Neural progenitor cell (in vitro differentiated cells): ENCODE results near the gene ZNF214. TPM values are rescaled to one million over a fixed set of nuclear protein-coding genes. Genes with fewer than 3 reads are reported as not detected.
"Not testable (repeated sequence)": the region's sequence is repeated elsewhere in the genome, so short reads cannot be mapped to it uniquely, and the experiment has no call there.

Experiments used
- DNase-seq: peaks from one replicate; pipeline ENCODE4 v3.0.0-alpha.2; 2016; ENCODE audit warnings: low spot score
- H2AFZ ChIP-seq: fragments of 200-600 bp; sonication (generic); replicated peaks from 2 replicates; pipeline ENCODE4 v1.6.1; 2016; ENCODE audit warnings: antibody characterized with exemption
- H3F3A ChIP-seq: fragments of 200-600 bp; sonication (generic); 2 replicates; pipeline ENCODE4 v1.6.1; 2016; ENCODE audit warnings: antibody characterized with exemption, low read depth
- H3K27ac ChIP-seq: fragments of 200-600 bp; sonication (generic); 2 replicates; pipeline ENCODE4 v1.5.1; 2016; ENCODE audit warnings: mild to moderate bottlenecking
- H3K27me3 ChIP-seq: fragments of 200-600 bp; sonication (generic); 2 replicates; pipeline ENCODE4 v1.6.1; 2016; ENCODE audit warnings: mild to moderate bottlenecking, moderate library complexity
- H3K36me3 ChIP-seq: fragments of 200-600 bp; sonication (generic); 2 replicates; pipeline ENCODE4 v1.5.1; 2016
- H3K4me1 ChIP-seq: fragments of 200-600 bp; sonication (generic); 2 replicates; pipeline ENCODE4 v1.6.1; 2016; ENCODE audit warnings: mixed run types
- H3K4me2 ChIP-seq: fragments of 200-600 bp; sonication (generic); 2 replicates; pipeline ENCODE4 v1.6.1; 2016
- H3K4me3 ChIP-seq: fragments of 200-600 bp; sonication (generic); 2 replicates; pipeline ENCODE4 v1.5.1; 2016
- H3K79me2 ChIP-seq: fragments of 200-600 bp; sonication (generic); 2 replicates; pipeline ENCODE4 v1.6.1; 2016; ENCODE audit warnings: low read depth
- H3K9ac ChIP-seq: fragments of 200-600 bp; sonication (generic); 2 replicates; pipeline ENCODE4 v1.6.1; 2016
- H3K9me3 ChIP-seq: fragments of 200-600 bp; sonication (generic); 2 replicates; pipeline ENCODE4 v1.5.1; 2016; ENCODE audit warnings: low read depth
- H4K20me1 ChIP-seq: fragments of 200-600 bp; sonication (generic); 2 replicates; pipeline ENCODE4 v1.6.1; 2016; ENCODE audit warnings: low read depth
- H3K27ac Mint-ChIP-seq: 3 replicates; pipeline ENCODE4 v1.8.0; 2021; ENCODE audit warnings: mixed read lengths
- H3K27me3 Mint-ChIP-seq: 2 replicates; pipeline ENCODE4 v1.8.0; 2022; ENCODE audit warnings: low read depth, mild to moderate bottlenecking, inconsistent platforms, moderate library complexity, mixed read lengths; ENCODE audit not compliant: insufficient read depth
- H3K36me3 Mint-ChIP-seq: 3 replicates; pipeline ENCODE4 v1.8.0; 2021; ENCODE audit warnings: mixed read lengths
- H3K4me1 Mint-ChIP-seq: 3 replicates; pipeline ENCODE4 v1.8.0; 2021; ENCODE audit warnings: mixed read lengths
- H3K4me3 Mint-ChIP-seq: 3 replicates; pipeline ENCODE4 v1.8.0; 2021; ENCODE audit warnings: mild to moderate bottlenecking, moderate library complexity, mixed read lengths
- H3K9me3 Mint-ChIP-seq: 3 replicates; pipeline ENCODE4 v1.8.0; 2020; ENCODE audit warnings: mixed read lengths
- EZH2 ChIP-seq: fragments of 200-600 bp; sonication (generic); IDR thresholded peaks from 2 replicates; pipeline ENCODE4 v1.6.1; 2017; ENCODE audit warnings: antibody characterized with exemption, mild to moderate bottlenecking, moderate library complexity
- EZH2phosphoT487 ChIP-seq: fragments of 200-600 bp; sonication (generic); IDR thresholded peaks from 2 replicates; pipeline ENCODE4 v1.6.1; 2017; ENCODE audit warnings: antibody characterized with exemption
- total RNA-seq: library from RNA; depleted of rRNA; stranded (reverse); fragments of >200 nt; gene quantifications from 2 replicates; pipeline ENCODE4 v1.2.3, GENCODE V29; 2015; ENCODE audit warnings: low replicate concordance
- TF ChIP-seq, protein P1 (sequence below): fragments of 200-600 bp; sonication (generic); IDR thresholded peaks from 2 replicates; pipeline ENCODE4 v1.5.1; 2017; ENCODE audit warnings: antibody characterized with exemption, mild to moderate bottlenecking

Gene ZNF214
- total RNA-seq, 1 donor from 2014 or later: 19.6 TPM

DNA sequence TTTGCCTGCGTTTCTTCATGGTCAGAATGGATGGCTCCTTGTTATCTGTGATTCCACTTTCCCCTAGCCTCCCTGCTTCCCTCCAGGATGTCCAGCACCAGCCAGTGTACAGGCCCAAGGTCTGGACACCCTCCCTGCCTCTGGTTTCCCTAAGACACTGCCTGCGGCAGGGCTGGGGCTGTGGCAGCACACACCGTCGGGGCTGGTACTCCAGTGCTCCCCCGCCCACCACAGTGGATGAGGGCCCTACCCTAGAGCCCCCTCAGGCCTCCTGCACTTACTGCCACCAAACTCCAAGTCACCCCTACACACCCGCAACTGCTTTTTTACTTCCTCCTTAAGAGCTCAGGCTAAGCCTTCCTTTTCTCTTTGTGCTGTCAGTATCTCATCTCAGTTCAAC is 28.9 kb downstream of the ZNF214 start:
- Mint-ChIP-seq H3K4me3 (no peak overlapping the region), H3K27ac (peak overlapping the region; percentile 36), H3K9me3 (peaks cover 4% of the 10 kb centered on the region), H3K36me3 (no peaks in the 10 kb centered on the region), H3K27me3 (no peaks in the 10 kb centered on the region), H3K4me1 (peaks cover 11% of the 10 kb centered on the region)
- H3K36me3 ChIP-seq: no peaks in the 10 kb centered on the region
- H4K20me1 ChIP-seq: no peaks in the 10 kb centered on the region
- H3K27me3 ChIP-seq: no peaks in the 10 kb centered on the region
- TF ChIP-seq EZH2 (no peak), EZH2phosphoT487 (no peak)
- TF ChIP-seq, protein P1, sequence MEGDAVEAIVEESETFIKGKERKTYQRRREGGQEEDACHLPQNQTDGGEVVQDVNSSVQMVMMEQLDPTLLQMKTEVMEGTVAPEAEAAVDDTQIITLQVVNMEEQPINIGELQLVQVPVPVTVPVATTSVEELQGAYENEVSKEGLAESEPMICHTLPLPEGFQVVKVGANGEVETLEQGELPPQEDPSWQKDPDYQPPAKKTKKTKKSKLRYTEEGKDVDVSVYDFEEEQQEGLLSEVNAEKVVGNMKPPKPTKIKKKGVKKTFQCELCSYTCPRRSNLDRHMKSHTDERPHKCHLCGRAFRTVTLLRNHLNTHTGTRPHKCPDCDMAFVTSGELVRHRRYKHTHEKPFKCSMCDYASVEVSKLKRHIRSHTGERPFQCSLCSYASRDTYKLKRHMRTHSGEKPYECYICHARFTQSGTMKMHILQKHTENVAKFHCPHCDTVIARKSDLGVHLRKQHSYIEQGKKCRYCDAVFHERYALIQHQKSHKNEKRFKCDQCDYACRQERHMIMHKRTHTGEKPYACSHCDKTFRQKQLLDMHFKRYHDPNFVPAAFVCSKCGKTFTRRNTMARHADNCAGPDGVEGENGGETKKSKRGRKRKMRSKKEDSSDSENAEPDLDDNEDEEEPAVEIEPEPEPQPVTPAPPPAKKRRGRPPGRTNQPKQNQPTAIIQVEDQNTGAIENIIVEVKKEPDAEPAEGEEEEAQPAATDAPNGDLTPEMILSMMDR: no peak
- no peak overlapping the region for H3K27ac ChIP-seq
- no peaks in the 10 kb centered on the region for H3K79me2 ChIP-seq
- no peaks in the 10 kb centered on the region for H3K9me3 ChIP-seq
- no peak overlapping the region for H3K4me2 ChIP-seq
- H3K4me3 ChIP-seq: no peak overlapping the region
- H2AFZ ChIP-seq: no peak overlapping the region
- H3K4me1 ChIP-seq: no peaks in the 10 kb centered on the region
- peak; percentile 5 for DNase-seq
- H3F3A ChIP-seq: no peaks in the 10 kb centered on the region
- H3K9ac ChIP-seq: no peak overlapping the region

- Histone ChIP-seq H3K36me3 (no peaks in the 10 kb centered on the region), H3F3A (no peaks in the 10 kb centered on the region), H3K79me2 (no peaks in the 10 kb centered on the region), H3K27ac (no peak overlapping the region), H3K4me2 (no peak overlapping the region), H3K9ac (no peak overlapping the region), H3K4me1 (no peaks in the 10 kb centered on the region), H3K27me3 (no peaks in the 10 kb centered on the region), H2AFZ (no peak overlapping the region), H4K20me1 (no peaks in the 10 kb centered on the region), H3K4me3 (no peak overlapping the region), H3K9me3 (no peaks in the 10 kb centered on the region)
- no peak overlapping the region for H3K4me3 Mint-ChIP-seq
- TF ChIP-seq EZH2phosphoT487 (no peak), EZH2 (no peak)
- TF ChIP-seq, protein P1: no peak
- H3K9me3 Mint-ChIP-seq: peaks cover 4% of the 10 kb centered on the region
- no peaks in the 10 kb centered on the region for H3K27me3 Mint-ChIP-seq
- H3K36me3 Mint-ChIP-seq: no peaks in the 10 kb centered on the region
- DNase-seq: no peak
- H3K27ac Mint-ChIP-seq: no peak overlapping the region
- peaks cover 11% of the 10 kb centered on the region for H3K4me1 Mint-ChIP-seq
These were observed 31.6 kb downstream of the ZNF214 start for GRCh38 chr11:6988506-6988905.

- no peaks in the 10 kb centered on the region for H4K20me1 ChIP-seq
- TF ChIP-seq EZH2 (no peak), EZH2phosphoT487 (no peak)
- no peaks in the 10 kb centered on the region for H3K9me3 ChIP-seq
- Mint-ChIP-seq H3K27me3 (no peaks in the 10 kb centered on the region), H3K4me1 (peaks cover 3% of the 10 kb centered on the region), H3K4me3 (no peak overlapping the region), H3K36me3 (no peaks in the 10 kb centered on the region), H3K27ac (no peak overlapping the region), H3K9me3 (peaks cover 6% of the 10 kb centered on the region)
- no peaks in the 10 kb centered on the region for H3K36me3 ChIP-seq
- no peak overlapping the region for H3K4me3 ChIP-seq
- H3K27ac ChIP-seq: no peak overlapping the region
- H2AFZ ChIP-seq: no peak overlapping the region
- no peak overlapping the region for H3K9ac ChIP-seq
- no peak overlapping the region for H3K4me2 ChIP-seq
- no peaks in the 10 kb centered on the region for H3K27me3 ChIP-seq
- H3K79me2 ChIP-seq: no peaks in the 10 kb centered on the region
- DNase-seq: no peak
- no peaks in the 10 kb centered on the region for H3K4me1 ChIP-seq
- no peaks in the 10 kb centered on the region for H3F3A ChIP-seq
These were observed 33.7 kb downstream of the ZNF214 start for GRCh38 chr11:6986487-6986886.

- no peak for DNase-seq
- Histone ChIP-seq H3K79me2 (no peaks in the 10 kb centered on the region), H3K27ac (no peak overlapping the region), H3K36me3 (no peaks in the 10 kb centered on the region), H3K9me3 (no peaks in the 10 kb centered on the region), H3K4me1 (no peaks in the 10 kb centered on the region), H3K27me3 (no peaks in the 10 kb centered on the region), H3K4me3 (no peak overlapping the region), H3K4me2 (no peak overlapping the region), H2AFZ (no peak overlapping the region), H4K20me1 (no peaks in the 10 kb centered on the region), H3K9ac (no peak overlapping the region), H3F3A (no peaks in the 10 kb centered on the region)
- TF ChIP-seq EZH2phosphoT487 (no peak), EZH2 (no peak)
- TF ChIP-seq, protein P1: no peak
- Mint-ChIP-seq H3K4me3 (no peak overlapping the region), H3K27me3 (no peaks in the 10 kb centered on the region), H3K4me1 (no peaks in the 10 kb centered on the region), H3K36me3 (no peaks in the 10 kb centered on the region), H3K27ac (no peak overlapping the region), H3K9me3 (peaks cover 2% of the 10 kb centered on the region)
These were observed 40.8 kb downstream of the ZNF214 start for GRCh38 chr11:6979365-6979764.

GRCh38 chr11:6969854-6970253 is 50.3 kb downstream of the ZNF214 start:
- not testable (repeated sequence) for H3K27ac ChIP-seq, H2AFZ ChIP-seq, H3K9ac ChIP-seq, H3K4me1 Mint-ChIP-seq, H3K36me3 ChIP-seq, H3F3A ChIP-seq, H3K9me3 ChIP-seq, H3K27ac Mint-ChIP-seq, H3K4me1 ChIP-seq, H3K4me3 ChIP-seq, H3K27me3 ChIP-seq, H3K79me2 ChIP-seq, H3K36me3 Mint-ChIP-seq, H3K27me3 Mint-ChIP-seq, H4K20me1 ChIP-seq, H3K4me3 Mint-ChIP-seq, H3K4me2 ChIP-seq, DNase-seq
- peaks cover 11% of the 10 kb centered on the region for H3K9me3 Mint-ChIP-seq
